Lower leg skin (tissue), 3 donors: Measurements from ENCODE around the gene CDKAL1.

ENCODE experiments used
- POLR2A ChIP-seq, 2 donors: fragments of 450-650 bp; IDR thresholded peaks; one replicate each; pipeline ENCODE4 v1.6.1; 2016 to 2017; ENCODE audit warnings: antibody characterized with exemption in 2 of 2, mild to moderate bottlenecking in 1 of 2, moderate library complexity in 1 of 2
- TF ChIP-seq, protein P1 (sequence below), 3 donors: fragments of 450-650 bp; IDR thresholded peaks; one replicate each; pipeline ENCODE4 v1.5.1; 2016; ENCODE audit warnings: antibody characterized with exemption in 3 of 3, mild to moderate bottlenecking in 3 of 3, moderate library complexity in 2 of 3

- TF ChIP-seq, protein P1, sequence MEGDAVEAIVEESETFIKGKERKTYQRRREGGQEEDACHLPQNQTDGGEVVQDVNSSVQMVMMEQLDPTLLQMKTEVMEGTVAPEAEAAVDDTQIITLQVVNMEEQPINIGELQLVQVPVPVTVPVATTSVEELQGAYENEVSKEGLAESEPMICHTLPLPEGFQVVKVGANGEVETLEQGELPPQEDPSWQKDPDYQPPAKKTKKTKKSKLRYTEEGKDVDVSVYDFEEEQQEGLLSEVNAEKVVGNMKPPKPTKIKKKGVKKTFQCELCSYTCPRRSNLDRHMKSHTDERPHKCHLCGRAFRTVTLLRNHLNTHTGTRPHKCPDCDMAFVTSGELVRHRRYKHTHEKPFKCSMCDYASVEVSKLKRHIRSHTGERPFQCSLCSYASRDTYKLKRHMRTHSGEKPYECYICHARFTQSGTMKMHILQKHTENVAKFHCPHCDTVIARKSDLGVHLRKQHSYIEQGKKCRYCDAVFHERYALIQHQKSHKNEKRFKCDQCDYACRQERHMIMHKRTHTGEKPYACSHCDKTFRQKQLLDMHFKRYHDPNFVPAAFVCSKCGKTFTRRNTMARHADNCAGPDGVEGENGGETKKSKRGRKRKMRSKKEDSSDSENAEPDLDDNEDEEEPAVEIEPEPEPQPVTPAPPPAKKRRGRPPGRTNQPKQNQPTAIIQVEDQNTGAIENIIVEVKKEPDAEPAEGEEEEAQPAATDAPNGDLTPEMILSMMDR (IDR thresholded peaks at IDR 0.05) = no peak
- no peak for TF ChIP-seq POLR2A (IDR thresholded peaks at IDR 0.05)
These were observed 666.9 kb downstream of the CDKAL1 start for GRCh38 chr6:21201187-21201586.
